K562 (cell line): ENCODE measurements around the gene FASTK. TPM values are rescaled to one million over a fixed set of nuclear protein-coding genes. Genes with fewer than 3 reads are reported as not detected.

Experiments
- ATAC-seq: fragments of 200-7000 bp; cut with Tn5 transposase; 3 replicates; pipeline ENCODE4 v1.9.1; 2020; ENCODE audit warnings: moderate library complexity
- BruUV-seq: library from RNA; stranded (reverse); fragments of 400-500 nt; replicated peaks from 2 replicates; lab custom pipeline; 2021; lab: Mats Ljungman, UMichigan
- CTCF ChIA-PET: fragments of 300-600 bp; formaldehyde crosslinking; extraction: SDS; loops from one replicate; lab custom pipeline; 2021; ENCODE audit warnings: low intra/inter-chr PET ratio; lab: Yijun Ruan, JAX
- POLR2A ChIA-PET: fragments of 300-600, 350-650 bp; sonication (Branson Sonifier 250); formaldehyde crosslinking; extraction: SDS; loops from one replicate; lab custom pipeline; 2021; ENCODE audit warnings: antibody characterized with exemption, inconsistent platforms; lab: Yijun Ruan, JAX
- DNase-seq, 4 experiments: peaks; one replicate each; pipeline versions ENCODE4 v3.0.0 to v3.0.0-alpha.2; 2011 to 2018; ENCODE audit warnings: low spot score in 3 of 4, mixed read lengths in 3 of 4; ENCODE audit errors: extremely low read depth in 1 of 4
- FAIRE-seq: peaks from 2 replicates; lab custom pipeline; 2011; peaks lifted over from hg19 to GRCh38; lab: Jason Lieb, UNC
- H2AFZ ChIP-seq: 2 replicates; pipeline ENCODE4 v1.6.0; 2011; ENCODE audit warnings: low read depth, low read length, control low read depth, inconsistent platforms
- H3K27ac ChIP-seq: fragments of 200-600 bp; 3 replicates; pipeline ENCODE4 v1.8.0; 2011; ENCODE audit warnings: low read depth, mild to moderate bottlenecking, control low read depth, inconsistent platforms, low read length, moderate library complexity, mixed read lengths; ENCODE audit errors: extremely low read depth
- H3K27me3 ChIP-seq, 2 experiments: fragments of 300-600 bp in 1 of 2; 2 replicates in 1 of 2; 3 replicates in 1 of 2; pipeline versions ENCODE4 v1.6.0 to v1.8.0; 2011; ENCODE audit warnings: inconsistent platforms in 2 of 2, low read length in 2 of 2, mild to moderate bottlenecking in 1 of 2, mixed read lengths in 1 of 2, moderate library complexity in 1 of 2; ENCODE audit not compliant: control insufficient read depth in 2 of 2, insufficient read depth in 2 of 2
- H3K36me3 ChIP-seq: fragments of 300-600 bp; 3 replicates; pipeline ENCODE4 v1.8.0; 2011; ENCODE audit warnings: mild to moderate bottlenecking, low read length, inconsistent platforms; ENCODE audit not compliant: control insufficient read depth, insufficient read depth
- H3K4me1 ChIP-seq, 2 experiments: fragments of 200-600 bp in 1 of 2; replicated peaks in 1 of 2; 2 replicates in 1 of 2; 3 replicates in 1 of 2; pipeline versions ENCODE4 v1.5.1 to v1.8.0; 2011; ENCODE audit warnings: inconsistent platforms in 2 of 2, low read length in 2 of 2, mild to moderate bottlenecking in 1 of 2, mixed read lengths in 1 of 2, moderate library complexity in 1 of 2; ENCODE audit not compliant: control insufficient read depth in 2 of 2, insufficient read depth in 2 of 2
- H3K4me2 ChIP-seq: 2 replicates; pipeline ENCODE4 v1.6.1; 2011; ENCODE audit warnings: low read length, control low read depth, inconsistent platforms, mixed read lengths; ENCODE audit not compliant: insufficient read depth
- H3K4me3 ChIP-seq: fragments of 200-600 bp; sonication (generic), shearing (Covaris generic); 2 replicates; pipeline ENCODE4 v1.5.1; 2016; ENCODE audit warnings: control low read depth, inconsistent platforms
- H3K79me2 ChIP-seq: fragments of 200-600 bp; 3 replicates; pipeline ENCODE4 v1.8.0; 2011; ENCODE audit warnings: low read length, inconsistent platforms; ENCODE audit not compliant: control insufficient read depth, insufficient read depth
- H3K9ac ChIP-seq, 2 experiments: 2 replicates each; pipeline versions ENCODE4 v1.6.0 to v1.6.1; 2011; ENCODE audit warnings: low read depth in 2 of 2, low read length in 2 of 2, control low read depth in 1 of 2, inconsistent platforms in 1 of 2, mild to moderate bottlenecking in 1 of 2, mixed read lengths in 1 of 2; ENCODE audit not compliant: insufficient read depth in 1 of 2
- H3K9me1 ChIP-seq: one replicate; pipeline ENCODE4 v1.6.0; 2011; ENCODE audit warnings: inconsistent platforms, mild to moderate bottlenecking, low read length, moderate library complexity; ENCODE audit not compliant: control insufficient read depth, insufficient read depth
- H3K9me3 ChIP-seq: replicated peaks from 2 replicates; pipeline ENCODE4 v1.5.1; 2011; ENCODE audit warnings: low read depth, low read length, inconsistent platforms; ENCODE audit not compliant: control insufficient read depth, insufficient read depth
- H4K20me1 ChIP-seq: replicated peaks from 2 replicates; pipeline ENCODE4 v1.6.1; 2011; ENCODE audit warnings: low read length, inconsistent platforms, mixed read lengths; ENCODE audit not compliant: control insufficient read depth, insufficient read depth
- KDM5B ChIP-seq: fragments of 200-600 bp; sonication (generic); IDR thresholded peaks from 2 replicates; pipeline ENCODE4 v1.6.1; 2012; ENCODE audit warnings: low read depth, mild to moderate bottlenecking, moderate library complexity, low read length, control low read depth, inconsistent platforms; ENCODE audit not compliant: insufficient replicate concordance
- PKNOX1 ChIP-seq: fragments of 450-650 bp; IDR thresholded peaks from 2 replicates; pipeline ENCODE4 v1.6.1; 2016
- POLR2G ChIP-seq: fragments of 200-400 bp; formaldehyde crosslinking; IDR thresholded peaks from 2 replicates; pipeline ENCODE4 v1.6.1; 2017; ENCODE audit warnings: low read depth, mild to moderate bottlenecking, antibody characterized with exemption, low read length, moderate library complexity
- RREB1 ChIP-seq: fragments of 250-450 bp; sonication (Bioruptor Pico); IDR thresholded peaks from 2 replicates; pipeline ENCODE4 v1.4.0; 2020
- TAF7 ChIP-seq: fragments of 450-650 bp; IDR thresholded peaks from 2 replicates; pipeline ENCODE4 v1.6.1; 2016; ENCODE audit warnings: missing genetic modification characterization, missing compliant biosample characterization
- TCF3 ChIP-seq: sonication (generic); formaldehyde crosslinking; IDR thresholded peaks from 2 replicates; pipeline ENCODE4 v1.4.0; 2020; ENCODE audit warnings: mild to moderate bottlenecking, missing genetic modification reagents
- ZBTB26 ChIP-seq: fragments of 450-650 bp; formaldehyde crosslinking; IDR thresholded peaks from 2 replicates; pipeline ENCODE4 v1.4.0; 2022; ENCODE audit warnings: missing genetic modification characterization
- ZBTB7A ChIP-seq: IDR thresholded peaks from 2 replicates; pipeline ENCODE4 v1.6.1; 2011; ENCODE audit warnings: low read depth, mild to moderate bottlenecking, low read length, moderate library complexity, borderline replicate concordance; ENCODE audit not compliant: control insufficient read depth
- ZFP91 ChIP-seq: sonication (generic); formaldehyde crosslinking; IDR thresholded peaks from 2 replicates; pipeline ENCODE4 v1.8.0; 2022; ENCODE audit warnings: mild to moderate bottlenecking, missing genetic modification reagents
- WGBS: fragments of 100-300 bp; shearing (Covaris generic); methylation state at CpG from one replicate; pipeline ENCODE4 v1.1.6; 2016; ENCODE audit warnings: low coverage, mixed read lengths; ENCODE audit not compliant: insufficient coverage; ENCODE audit errors: missing lambda C conversion rate; 5-methylcytosine and 5-hydroxymethylcytosine counted together
- in situ Hi-C: fragments of 300-500 bp; cut with MboI; formaldehyde crosslinking; loops from 4 replicates; pipeline ENCODE4 v1.15.0; 2018; ENCODE audit warnings: inconsistent platforms, mixed read lengths
- intact Hi-C: fragments of 100-400 bp; cut with micrococcal nuclease; formaldehyde crosslinking; loops from 2 replicates; pipeline ENCODE4 v1.14.2; 2022
- polyA plus RNA-seq, 8 experiments: library from polyadenylated mRNA; depleted of rRNA in 4 of 8; stranded (reverse) in 5 of 8; unstranded in 3 of 8; fragments of >200 nt; fragmentation: Nextera tagmentation in 2 of 8; fragmentation: Illumina TruSeq in 1 of 8; extraction: Ambion mirVana in 2 of 8; extraction: Trizol in 1 of 8; gene quantifications; 2 replicates each; pipeline versions ENCODE4 v1.2.1 to v1.2.3, GENCODE V29; 2011 to 2014; ENCODE audit warnings: inconsistent platforms in 1 of 8, missing spikeins in 1 of 8
- total RNA-seq, 7 experiments: library from RNA; depleted of rRNA in 6 of 7; stranded (reverse); fragments of >200 nt in 6 of 7; fragmentation: Illumina TruSeq in 2 of 7; extraction: Trizol in 2 of 7; gene quantifications; 2 replicates each; pipeline versions ENCODE4 v1.2.1 to v1.2.3, GENCODE V29; 2011 to 2021; ENCODE audit warnings: low replicate concordance in 1 of 7

Gene FASTK
- total and polyA plus RNA-seq, 9 of the 15 experiments (the other 6 are each of a cell fraction or from before 2014, with no cell fraction given) = 0.51 to 150 (median 48.2) TPM

- peaks cover 5% of the 10 kb centered on the region for H3K9me1 ChIP-seq
- peak in 1 of 4 experiments; percentile 50 for DNase-seq
- intact Hi-C loops (loop anchor here (2.0 to 10.0 kb wide), 2 partner anchors 77 to 771 kb away; no protein-coding TSS in a partner anchor), in situ Hi-C loops (no loop called here)
- ATAC-seq = no peak
- WGBS = 16% methylated on average over 5 of the region's 5 CpGs
- peaks cover 48 to 83% of the 10 kb centered on the region in 2 experiments for H3K4me1 ChIP-seq
- peaks cover 34% of the 10 kb centered on the region; the same call in 2 of the 3 replicates for H3K36me3 ChIP-seq
- peak overlapping the region; percentile 78 to 97 for H3K9ac ChIP-seq
- H3K27ac ChIP-seq = peak overlapping the region; percentile 85
- H3K9me3 ChIP-seq = no peaks in the 10 kb centered on the region
- H3K4me2 ChIP-seq = peak overlapping the region; percentile 93
- no peak for FAIRE-seq
- POLR2A ChIA-PET = interaction anchor here (0.8 to 2.5 kb wide), 10 partner anchors 9 to 106 kb away, joined by 3 to 10 read pairs (median 4); partner anchors contain the start of gene ABCB8
- no peak overlapping the region for H3K4me3 ChIP-seq
- BruUV-seq = no TSS peak
- peak overlapping the region; percentile 96 for H2AFZ ChIP-seq
- H3K27me3 ChIP-seq = no peaks in the 10 kb centered on the region
- H3K79me2 ChIP-seq = peaks cover 68% of the 10 kb centered on the region
- peaks cover 26% of the 10 kb centered on the region for H4K20me1 ChIP-seq
- CTCF ChIA-PET = no interaction called here
- TF ChIP-seq ZBTB26 = peak; percentile 56; the same call in 1 of the 2 replicates
- TF ChIP-seq KDM5B = peak; percentile 9
- no peak for TF ChIP-seq ZFP91 (CRISPR knock-in tag)
- TF ChIP-seq TCF3 (CRISPR knock-in tag) = 0 out of 2 replicates have a peak, but pooled peaks have one; percentile 32
- TF ChIP-seq RREB1 (CRISPR knock-in tag) = 0 out of 2 replicates have a peak, but pooled peaks have one; percentile 4
- no peak for TF ChIP-seq TAF7
- no peak for TF ChIP-seq POLR2G
- TF ChIP-seq PKNOX1 = peak; percentile 49
- no peak; the same call in 1 of the 2 replicates for TF ChIP-seq ZBTB7A
These were observed 4.7 kb upstream of the FASTK start for GRCh38 chr7:151085329-151085690.
